ENCODE results near the gene GLT1D1. TPM values are rescaled to one million over a fixed set of nuclear protein-coding genes. Genes with fewer than 3 reads are reported as not detected.

Gene GLT1D1
- total RNA-seq, 2 donors from 2014 or later, result 0.17 to 0.45 TPM

- Histone ChIP-seq H3K27ac (no peak overlapping the region), H3K9ac (ENCODE audit: low read depth in 2 of 2, low read length in 2 of 2) (no peak overlapping the region), H3K9me3 (no peaks in the 10 kb centered on the region), H3K4me1 (no peaks in the 10 kb centered on the region), H3K27me3 (no peaks in the 10 kb centered on the region), H3K36me3 (no peaks in the 10 kb centered on the region), H3K4me3 (no peak overlapping the region)
- intact Hi-C loops (cut with DNase I), result no loop called here
- no peak for TF ChIP-seq CTCF (IDR thresholded peaks at IDR 0.05)
- DNase-seq, result no peak
Measured at GRCh38 chr12:128982933-128983332, 129.7 kb downstream of the GLT1D1 start.

GRCh38 chr12:128983371-128983770 lies 130.1 kb downstream of the GLT1D1 start:
- no peak for DNase-seq
- TF ChIP-seq CTCF (IDR thresholded peaks at IDR 0.05), result no peak

GRCh38 chr12:128986957-128987356 lies 133.7 kb downstream of the GLT1D1 start:
- no peaks in the 10 kb centered on the region for H3K9me3 ChIP-seq
- no peak for TF ChIP-seq CTCF (IDR thresholded peaks at IDR 0.05)
- H3K27ac ChIP-seq, result no peak overlapping the region

More at GRCh38 chr12:128983371-128983770, 130.1 kb downstream of the GLT1D1 start:
- no peak overlapping the region for H3K9ac ChIP-seq (ENCODE audit: low read depth in 2 of 2, low read length in 2 of 2)
- H3K27me3 ChIP-seq, result no peaks in the 10 kb centered on the region
- no peaks in the 10 kb centered on the region for H3K9me3 ChIP-seq
- H3K36me3 ChIP-seq, result no peaks in the 10 kb centered on the region
- no peaks in the 10 kb centered on the region for H3K4me1 ChIP-seq
- intact Hi-C loops (cut with DNase I), result no loop called here
- no peak overlapping the region for H3K27ac ChIP-seq
- H3K4me3 ChIP-seq, result no peak overlapping the region

GRCh38 chr12:128989287-128989686 lies 136.0 kb downstream of the GLT1D1 start:
- Histone ChIP-seq H3K4me1 (no peaks in the 10 kb centered on the region), H3K36me3 (no peaks in the 10 kb centered on the region), H3K27ac (no peak overlapping the region), H3K4me3 (no peak overlapping the region), H3K9ac (ENCODE audit: low read depth in 2 of 2, low read length in 2 of 2) (no peak overlapping the region), H3K9me3 (no peaks in the 10 kb centered on the region), H3K27me3 (no peaks in the 10 kb centered on the region)
- no peak for DNase-seq
- no peak for TF ChIP-seq CTCF (IDR thresholded peaks at IDR 0.05)
- intact Hi-C loops (cut with DNase I), result no loop called here

More at GRCh38 chr12:128986957-128987356, 133.7 kb downstream of the GLT1D1 start:
- no peak overlapping the region for H3K9ac ChIP-seq (ENCODE audit: low read depth in 2 of 2, low read length in 2 of 2)
- H3K4me3 ChIP-seq, result no peak overlapping the region
- H3K4me1 ChIP-seq, result no peaks in the 10 kb centered on the region
- H3K27me3 ChIP-seq, result no peaks in the 10 kb centered on the region
- H3K36me3 ChIP-seq, result no peaks in the 10 kb centered on the region
- intact Hi-C loops (cut with DNase I), result no loop called here
- no peak for DNase-seq

GRCh38 chr12:128991716-128992115 lies 138.4 kb downstream of the GLT1D1 start:
- no peaks in the 10 kb centered on the region for H3K36me3 ChIP-seq
- H3K27ac ChIP-seq, result no peak overlapping the region
- no peaks in the 10 kb centered on the region for H3K4me1 ChIP-seq
- no peaks in the 10 kb centered on the region for H3K9me3 ChIP-seq
- intact Hi-C loops (cut with DNase I), result no loop called here
- no peak for TF ChIP-seq CTCF (IDR thresholded peaks at IDR 0.05)
- no peak overlapping the region for H3K9ac ChIP-seq (ENCODE audit: low read depth in 2 of 2, low read length in 2 of 2)
- H3K4me3 ChIP-seq, result no peak overlapping the region
- no peaks in the 10 kb centered on the region for H3K27me3 ChIP-seq
- no peak for DNase-seq

GRCh38 chr12:128992116-128992515 lies 138.8 kb downstream of the GLT1D1 start:
- Histone ChIP-seq H3K4me1 (no peaks in the 10 kb centered on the region), H3K4me3 (no peak overlapping the region), H3K9me3 (no peaks in the 10 kb centered on the region), H3K36me3 (no peaks in the 10 kb centered on the region), H3K27me3 (no peaks in the 10 kb centered on the region), H3K27ac (no peak overlapping the region), H3K9ac (ENCODE audit: low read depth in 2 of 2, low read length in 2 of 2) (no peak overlapping the region)
- TF ChIP-seq CTCF (IDR thresholded peaks at IDR 0.05), result no peak
- no peak for DNase-seq
- intact Hi-C loops (cut with DNase I), result no loop called here

Data from colonic mucosa (tissue), 4 donors.